Uterus (tissue), 2 donors: ENCODE data around the gene XYLT1.

Experiments
- POLR2A ChIP-seq, 2 donors: fragments of 450-650 bp; IDR thresholded peaks; one replicate each; pipeline ENCODE4 v1.6.1; 2016; ENCODE audit warnings: antibody characterized with exemption in 2 of 2, mild to moderate bottlenecking in 1 of 2, moderate library complexity in 1 of 2
- TF ChIP-seq, protein P1 (sequence below), 4 experiments: fragments of 200-600 bp in 2 of 4; fragments of 450-650 bp in 2 of 4; sonication (generic) in 2 of 4; IDR thresholded peaks; one replicate each; pipeline ENCODE4 v1.5.1; 2016 to 2019; ENCODE audit warnings: antibody characterized with exemption in 4 of 4, mild to moderate bottlenecking in 2 of 4, moderate library complexity in 1 of 4

- no peak for TF ChIP-seq POLR2A (IDR thresholded peaks at IDR 0.05)
- TF ChIP-seq, protein P1, sequence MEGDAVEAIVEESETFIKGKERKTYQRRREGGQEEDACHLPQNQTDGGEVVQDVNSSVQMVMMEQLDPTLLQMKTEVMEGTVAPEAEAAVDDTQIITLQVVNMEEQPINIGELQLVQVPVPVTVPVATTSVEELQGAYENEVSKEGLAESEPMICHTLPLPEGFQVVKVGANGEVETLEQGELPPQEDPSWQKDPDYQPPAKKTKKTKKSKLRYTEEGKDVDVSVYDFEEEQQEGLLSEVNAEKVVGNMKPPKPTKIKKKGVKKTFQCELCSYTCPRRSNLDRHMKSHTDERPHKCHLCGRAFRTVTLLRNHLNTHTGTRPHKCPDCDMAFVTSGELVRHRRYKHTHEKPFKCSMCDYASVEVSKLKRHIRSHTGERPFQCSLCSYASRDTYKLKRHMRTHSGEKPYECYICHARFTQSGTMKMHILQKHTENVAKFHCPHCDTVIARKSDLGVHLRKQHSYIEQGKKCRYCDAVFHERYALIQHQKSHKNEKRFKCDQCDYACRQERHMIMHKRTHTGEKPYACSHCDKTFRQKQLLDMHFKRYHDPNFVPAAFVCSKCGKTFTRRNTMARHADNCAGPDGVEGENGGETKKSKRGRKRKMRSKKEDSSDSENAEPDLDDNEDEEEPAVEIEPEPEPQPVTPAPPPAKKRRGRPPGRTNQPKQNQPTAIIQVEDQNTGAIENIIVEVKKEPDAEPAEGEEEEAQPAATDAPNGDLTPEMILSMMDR (IDR thresholded peaks at IDR 0.05): no peak
Observed at GRCh38 chr16:17431968-17432625, 38.7 kb downstream of the XYLT1 start.
